ENCODE results near the gene GCN1. TPM values are rescaled to one million over a fixed set of nuclear protein-coding genes. Genes with fewer than 3 reads are reported as not detected.

The GCN1 gene
- total RNA-seq, 1 donor: 156 TPM

DNA sequence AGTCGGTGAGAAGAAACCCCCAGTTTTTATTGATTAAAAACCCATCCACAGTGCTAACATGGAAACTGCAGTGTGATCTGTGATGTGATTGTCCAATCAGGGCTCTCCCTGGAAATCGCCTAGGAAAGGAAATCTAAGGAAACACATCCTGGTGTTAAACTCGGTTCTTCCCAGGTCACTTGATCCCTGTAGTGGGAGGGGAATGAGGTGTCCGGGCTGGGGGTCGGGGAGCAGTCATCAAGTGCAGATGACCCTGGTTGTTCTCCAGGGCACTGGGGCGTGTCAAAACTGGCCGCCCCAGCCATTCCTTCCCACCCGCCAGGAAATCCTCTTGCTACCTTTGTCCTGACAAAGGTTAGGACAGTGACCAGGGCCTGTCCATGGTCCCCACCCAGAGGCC is 98.8 kb downstream of the GCN1 start:
- DNase-seq (ENCODE audit: low read depth): no peak
- no peak overlapping the region for H3K4me3 ChIP-seq (ENCODE audit: low read depth, low read length)
- TF ChIP-seq, protein P1, sequence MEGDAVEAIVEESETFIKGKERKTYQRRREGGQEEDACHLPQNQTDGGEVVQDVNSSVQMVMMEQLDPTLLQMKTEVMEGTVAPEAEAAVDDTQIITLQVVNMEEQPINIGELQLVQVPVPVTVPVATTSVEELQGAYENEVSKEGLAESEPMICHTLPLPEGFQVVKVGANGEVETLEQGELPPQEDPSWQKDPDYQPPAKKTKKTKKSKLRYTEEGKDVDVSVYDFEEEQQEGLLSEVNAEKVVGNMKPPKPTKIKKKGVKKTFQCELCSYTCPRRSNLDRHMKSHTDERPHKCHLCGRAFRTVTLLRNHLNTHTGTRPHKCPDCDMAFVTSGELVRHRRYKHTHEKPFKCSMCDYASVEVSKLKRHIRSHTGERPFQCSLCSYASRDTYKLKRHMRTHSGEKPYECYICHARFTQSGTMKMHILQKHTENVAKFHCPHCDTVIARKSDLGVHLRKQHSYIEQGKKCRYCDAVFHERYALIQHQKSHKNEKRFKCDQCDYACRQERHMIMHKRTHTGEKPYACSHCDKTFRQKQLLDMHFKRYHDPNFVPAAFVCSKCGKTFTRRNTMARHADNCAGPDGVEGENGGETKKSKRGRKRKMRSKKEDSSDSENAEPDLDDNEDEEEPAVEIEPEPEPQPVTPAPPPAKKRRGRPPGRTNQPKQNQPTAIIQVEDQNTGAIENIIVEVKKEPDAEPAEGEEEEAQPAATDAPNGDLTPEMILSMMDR (IDR thresholded peaks at IDR 0.05; ENCODE audit: insufficient read depth, low read length): no peak

- TF ChIP-seq, protein P1 (IDR thresholded peaks at IDR 0.05; ENCODE audit: insufficient read depth, low read length): no peak
- no peak for DNase-seq (ENCODE audit: low read depth)
- H3K4me3 ChIP-seq (ENCODE audit: low read depth, low read length): no peak overlapping the region
Observed at GRCh38 chr12:120095331-120095730, 99.2 kb downstream of the GCN1 start.

- no peak overlapping the region for H3K4me3 ChIP-seq (ENCODE audit: low read depth, low read length)
- TF ChIP-seq, protein P1 (IDR thresholded peaks at IDR 0.05; ENCODE audit: insufficient read depth, low read length): no peak
- DNase-seq (ENCODE audit: low read depth): no peak
Observed at GRCh38 chr12:120094485-120094884, 100.0 kb downstream of the GCN1 start.

- DNase-seq (ENCODE audit: low read depth): no peak
Observed at GRCh38 chr12:120093592-120094355, 100.7 kb downstream of the GCN1 start.

GRCh38 chr12:120093336-120093591 is 101.3 kb downstream of the GCN1 start:
- no peak overlapping the region for H3K4me3 ChIP-seq (ENCODE audit: low read depth, low read length)
- DNase-seq (ENCODE audit: low read depth): no peak
- TF ChIP-seq, protein P1 (IDR thresholded peaks at IDR 0.05; ENCODE audit: insufficient read depth, low read length): no peak

More at GRCh38 chr12:120093592-120094355, 100.7 kb downstream of the GCN1 start:
- TF ChIP-seq, protein P1 (IDR thresholded peaks at IDR 0.05; ENCODE audit: insufficient read depth, low read length): no peak
- H3K4me3 ChIP-seq (ENCODE audit: low read depth, low read length): no peak overlapping the region

DNA sequence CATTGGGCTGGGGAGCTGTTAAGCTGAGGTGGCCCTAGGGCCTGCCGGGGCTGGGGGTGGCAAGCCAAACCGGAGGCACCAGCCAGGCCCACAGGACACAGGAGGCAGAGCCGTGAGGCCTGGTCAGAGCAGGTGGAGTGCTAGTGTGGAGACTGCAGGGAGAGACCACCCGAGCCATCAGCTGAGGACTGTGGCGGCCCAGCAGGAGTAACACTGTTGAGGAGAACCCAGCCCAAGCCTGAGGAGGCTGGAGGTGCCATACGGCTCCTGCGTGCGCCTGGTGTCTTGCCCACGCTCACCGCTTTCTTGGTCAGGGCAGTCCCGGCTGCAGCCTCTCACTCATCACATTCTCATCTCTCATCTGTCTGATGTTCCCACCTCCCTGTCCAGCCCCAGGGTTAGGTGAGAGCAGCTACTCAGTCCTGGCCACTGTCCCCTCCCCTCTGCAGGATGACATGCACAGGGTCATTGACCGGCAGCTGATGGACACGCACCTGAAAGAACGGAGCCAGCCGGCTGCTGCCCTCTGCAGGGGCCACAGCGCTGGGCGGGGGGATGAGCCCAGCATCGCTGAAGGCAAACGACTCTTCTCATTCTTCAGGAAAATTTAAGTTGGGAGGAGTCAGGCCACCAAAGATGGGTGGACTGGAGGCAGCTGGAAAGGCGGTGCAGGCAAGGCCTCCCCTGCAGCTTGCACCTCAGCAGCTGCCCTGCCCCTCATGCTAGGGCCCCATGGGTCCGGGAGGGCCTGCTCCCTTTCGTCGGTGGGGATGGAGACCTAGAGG is 101.8 kb downstream of the GCN1 start:
- TF ChIP-seq, protein P1 (IDR thresholded peaks at IDR 0.05; ENCODE audit: insufficient read depth, low read length): no peak
- no peak for DNase-seq (ENCODE audit: low read depth)

More for the DNA sequence above, 101.8 kb downstream of the GCN1 start:
- no peak overlapping the region for H3K4me3 ChIP-seq (ENCODE audit: low read depth, low read length)

Measured in fibroblast of the aortic adventitia (primary cell).